ENCODE measurements around the gene NRDC.

The NRDC gene

DNA sequence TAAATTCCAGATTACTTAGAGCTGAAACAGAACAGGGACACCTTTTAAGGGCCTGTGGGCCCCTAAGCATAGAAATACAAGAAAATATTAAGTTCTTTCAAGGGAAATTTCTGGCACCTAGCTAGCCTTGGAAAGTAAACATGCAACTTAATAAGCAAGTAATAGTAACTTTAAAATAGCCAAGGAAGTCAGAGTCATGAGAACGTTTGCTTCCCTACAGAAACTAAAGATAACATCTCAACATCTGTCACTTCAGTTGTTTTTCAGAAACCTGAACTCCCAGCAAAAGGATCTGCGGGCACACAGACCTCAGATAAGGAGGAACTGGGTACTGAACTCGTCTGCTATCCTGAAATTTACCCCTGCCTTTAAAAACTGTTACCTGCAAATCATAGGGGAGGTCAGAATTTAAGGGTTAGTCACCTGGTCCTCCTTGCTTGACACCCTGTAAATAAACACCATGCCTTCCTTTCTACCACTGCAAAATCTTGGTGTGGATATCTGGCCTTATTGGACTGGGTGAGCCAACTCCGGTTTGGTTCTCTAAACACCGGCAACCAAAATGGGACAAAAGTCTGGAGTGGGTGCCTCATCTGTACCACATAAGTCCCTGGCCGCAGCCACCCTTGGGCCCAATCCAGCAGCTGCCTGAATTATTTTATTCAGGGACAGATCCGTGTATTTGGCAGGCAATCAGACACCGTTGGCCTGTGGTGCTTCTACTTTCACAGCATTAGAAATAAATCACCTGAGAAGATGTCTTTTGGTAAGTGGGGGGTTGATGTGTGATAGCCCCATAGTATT, 27.9 kb downstream of the NRDC start:
- Histone ChIP-seq H3K4me1 (ENCODE audit: control insufficient read depth in 1 of 2, insufficient read depth in 1 of 2, low read depth in 1 of 2, low read length in 1 of 2) (no peaks in the 10 kb centered on the region), H3K9me3 (no peaks in the 10 kb centered on the region), H3K4me3 (ENCODE audit: low read depth in 1 of 2, low read length in 1 of 2) (no peak overlapping the region), H3K27me3 (no peaks in the 10 kb centered on the region), H3K36me3 (peaks cover 24% of the 10 kb centered on the region), H3K27ac (peak overlapping the region; percentile 5)
- no peak for TF ChIP-seq CTCF (IDR thresholded peaks at IDR 0.05)

DNA sequence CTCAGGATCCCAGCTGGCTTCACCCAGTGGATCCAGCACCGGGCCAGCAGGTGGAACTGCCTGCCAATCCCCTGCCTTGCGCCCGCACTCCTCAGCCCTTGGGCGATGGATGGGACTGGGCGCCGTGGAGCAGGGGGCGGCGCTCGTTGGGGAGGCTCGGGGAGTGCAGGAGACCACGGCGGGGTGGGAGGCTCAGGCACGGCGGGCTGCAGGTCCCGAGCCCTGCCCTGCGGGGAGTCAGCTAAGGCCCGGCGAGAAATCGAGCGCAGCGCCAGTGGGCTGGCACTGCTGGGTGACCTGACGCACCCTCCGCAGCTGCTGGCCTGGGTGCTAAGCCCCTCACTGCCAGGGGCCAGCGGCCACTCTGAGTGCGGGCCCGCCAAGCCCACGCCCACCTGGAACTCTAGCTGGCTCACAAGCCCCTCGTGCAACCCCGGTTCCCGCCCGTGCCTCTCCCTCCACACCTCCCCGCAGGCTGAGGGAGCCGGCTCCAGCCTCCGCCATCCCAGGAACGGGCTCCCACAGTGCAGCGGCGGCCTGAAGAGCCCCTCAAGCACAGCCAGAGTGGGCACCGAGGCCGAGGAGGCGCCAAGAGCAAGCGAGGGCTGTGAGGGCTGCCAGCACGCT, 31.1 kb downstream of the NRDC start:
- Histone ChIP-seq H3K4me1 (ENCODE audit: control insufficient read depth in 1 of 2, insufficient read depth in 1 of 2, low read depth in 1 of 2, low read length in 1 of 2) (peaks cover 0 to 4% of the 10 kb centered on the region in 2 experiments), H3K4me3 (ENCODE audit: low read depth in 1 of 2, low read length in 1 of 2) (no peak overlapping the region), H3K36me3 (peaks cover 20% of the 10 kb centered on the region), H3K27ac (no peak overlapping the region), H3K27me3 (no peaks in the 10 kb centered on the region), H3K9me3 (no peaks in the 10 kb centered on the region)
- TF ChIP-seq CTCF (IDR thresholded peaks at IDR 0.05), result no peak

DNA sequence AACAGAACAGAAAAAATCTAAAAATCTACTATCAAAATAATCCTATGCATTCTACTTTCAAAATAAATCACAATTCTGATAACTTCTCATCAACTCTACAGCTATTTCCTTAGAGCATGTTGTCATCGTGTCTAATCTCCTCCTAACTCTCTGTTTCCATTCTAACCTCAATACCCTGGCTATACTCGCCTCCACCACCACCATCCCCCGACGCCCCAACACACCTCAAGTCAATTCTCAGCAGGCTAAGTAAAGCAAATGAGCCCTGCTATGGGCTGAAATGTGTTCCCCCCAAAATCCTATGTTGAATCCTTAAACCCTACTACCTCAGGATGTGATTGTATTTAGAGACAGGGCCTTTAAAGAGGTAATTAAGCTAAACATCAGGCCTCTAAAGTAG, 34.6 kb downstream of the NRDC start:
- Histone ChIP-seq H3K27me3 (no peaks in the 10 kb centered on the region), H3K4me3 (ENCODE audit: low read depth in 1 of 2, low read length in 1 of 2) (no peak overlapping the region), H3K36me3 (peaks cover 33% of the 10 kb centered on the region), H3K9me3 (no peaks in the 10 kb centered on the region), H3K4me1 (ENCODE audit: control insufficient read depth in 1 of 2, insufficient read depth in 1 of 2, low read depth in 1 of 2, low read length in 1 of 2) (peaks cover 0 to 4% of the 10 kb centered on the region in 2 experiments), H3K27ac (no peak overlapping the region)
- TF ChIP-seq CTCF (IDR thresholded peaks at IDR 0.05), result no peak

- no peak overlapping the region for H3K4me3 ChIP-seq (ENCODE audit: low read depth in 1 of 2, low read length in 1 of 2)
- H3K27me3 ChIP-seq, result no peaks in the 10 kb centered on the region
- TF ChIP-seq CTCF (IDR thresholded peaks at IDR 0.05), result no peak
- no peaks in the 10 kb centered on the region for H3K9me3 ChIP-seq
- peaks cover 47% of the 10 kb centered on the region for H3K36me3 ChIP-seq
- peaks cover 0 to 4% of the 10 kb centered on the region in 2 experiments for H3K4me1 ChIP-seq (ENCODE audit: control insufficient read depth in 1 of 2, insufficient read depth in 1 of 2, low read depth in 1 of 2, low read length in 1 of 2)
- H3K27ac ChIP-seq, result no peak overlapping the region
Measured at GRCh38 chr1:51842261-51842660, 36.3 kb downstream of the NRDC start.

- Histone ChIP-seq H3K27ac (no peak overlapping the region), H3K9me3 (no peaks in the 10 kb centered on the region), H3K4me3 (ENCODE audit: low read depth in 1 of 2, low read length in 1 of 2) (no peak overlapping the region), H3K36me3 (peaks cover 44% of the 10 kb centered on the region), H3K4me1 (ENCODE audit: control insufficient read depth in 1 of 2, insufficient read depth in 1 of 2, low read depth in 1 of 2, low read length in 1 of 2) (peaks cover 0 to 4% of the 10 kb centered on the region in 2 experiments), H3K27me3 (no peaks in the 10 kb centered on the region)
- no peak for TF ChIP-seq CTCF (IDR thresholded peaks at IDR 0.05)
Measured at GRCh38 chr1:51840743-51841461, 37.6 kb downstream of the NRDC start.
